ENCODE data around the gene RPL22. TPM values are rescaled to one million over a fixed set of nuclear protein-coding genes. Genes with fewer than 3 reads are reported as not detected.
A peak's percentile ranks its signal among the peaks of the same experiment; 100 is the strongest.

Gene RPL22
- total and polyA plus RNA-seq, 2 of the 13 experiments (the other 11 are each of a cell fraction or from before 2014, with no cell fraction given) = 214 to 545 TPM

DNA sequence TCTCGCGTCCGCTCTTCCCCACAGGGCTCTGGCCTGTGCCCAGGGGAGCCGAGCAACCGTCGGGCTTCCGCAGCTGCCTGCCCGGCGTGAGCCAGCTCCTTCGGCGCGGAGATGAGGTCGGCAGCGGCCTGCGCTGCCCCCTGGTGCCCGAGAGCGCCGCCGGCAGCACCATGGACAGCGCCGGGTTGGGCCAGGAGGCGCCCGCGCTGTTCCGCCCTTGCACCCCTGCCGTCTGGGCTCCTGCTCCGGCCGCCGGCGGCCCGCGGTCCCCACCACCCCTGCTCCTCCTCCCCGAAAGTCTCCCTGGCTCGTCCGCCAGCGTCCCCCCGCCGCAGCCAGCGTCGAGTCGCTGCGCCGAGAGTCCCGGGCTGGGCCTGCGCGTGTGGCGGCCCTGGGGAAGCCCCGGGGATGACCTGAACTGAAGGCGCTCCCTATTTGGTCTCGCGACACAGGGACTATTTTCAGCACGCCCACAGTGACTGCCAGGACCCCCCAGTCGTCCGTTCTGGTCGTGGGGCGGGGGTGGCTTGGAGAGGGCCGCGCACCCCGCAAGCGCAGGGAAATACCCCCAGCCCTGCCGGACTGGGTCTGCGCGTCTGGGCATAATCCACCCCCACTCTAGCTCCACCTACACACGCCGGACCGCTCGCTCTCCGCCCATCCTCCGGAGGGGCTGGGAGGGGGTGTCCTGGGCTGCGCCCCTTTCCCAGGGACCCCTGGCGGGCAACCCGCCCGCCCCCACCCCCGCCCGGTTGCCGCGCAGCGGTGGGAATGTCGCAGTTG, 45.9 kb upstream of the RPL22 start (continued):
- TF ChIP-seq NCOA1 (CRISPR knock-in tag; IDR thresholded peaks at IDR 0.05) = peak; percentile 95
- TF ChIP-seq CBX2 (IDR thresholded peaks at IDR 0.05; ENCODE audit: low read depth, low read length) = no peak
- TF ChIP-seq CBX2 (CRISPR knock-in tag; IDR thresholded peaks at IDR 0.05; ENCODE audit: low read depth) = peak; percentile 67; the same call in 1 of the 2 replicates
- no peak for TF ChIP-seq ZEB1 (IDR thresholded peaks at IDR 0.05; ENCODE audit: insufficient replicate concordance, low read depth)
- TF ChIP-seq MAFF (IDR thresholded peaks at IDR 0.05; ENCODE audit: low read depth, low read length) = no peak
- TF ChIP-seq ZNF136 (CRISPR knock-in tag; IDR thresholded peaks at IDR 0.05; ENCODE audit: low read depth) = peak; percentile 83; the same call in 1 of the 2 replicates
- TF ChIP-seq RAD51 (IDR thresholded peaks at IDR 0.05; ENCODE audit: borderline replicate concordance) = no peak
- TF ChIP-seq, protein P1, sequence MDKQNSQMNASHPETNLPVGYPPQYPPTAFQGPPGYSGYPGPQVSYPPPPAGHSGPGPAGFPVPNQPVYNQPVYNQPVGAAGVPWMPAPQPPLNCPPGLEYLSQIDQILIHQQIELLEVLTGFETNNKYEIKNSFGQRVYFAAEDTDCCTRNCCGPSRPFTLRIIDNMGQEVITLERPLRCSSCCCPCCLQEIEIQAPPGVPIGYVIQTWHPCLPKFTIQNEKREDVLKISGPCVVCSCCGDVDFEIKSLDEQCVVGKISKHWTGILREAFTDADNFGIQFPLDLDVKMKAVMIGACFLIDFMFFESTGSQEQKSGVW (CRISPR knock-in tag; IDR thresholded peaks at IDR 0.05; ENCODE audit: borderline replicate concordance) = peak; percentile 97
- TF ChIP-seq, protein P2, sequence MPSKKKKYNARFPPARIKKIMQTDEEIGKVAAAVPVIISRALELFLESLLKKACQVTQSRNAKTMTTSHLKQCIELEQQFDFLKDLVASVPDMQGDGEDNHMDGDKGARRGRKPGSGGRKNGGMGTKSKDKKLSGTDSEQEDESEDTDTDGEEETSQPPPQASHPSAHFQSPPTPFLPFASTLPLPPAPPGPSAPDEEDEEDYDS (CRISPR knock-in tag; IDR thresholded peaks at IDR 0.05) = peak; percentile 69
- TF ChIP-seq ZNF572 (CRISPR knock-in tag; IDR thresholded peaks at IDR 0.05) = no peak
- TF ChIP-seq SMAD9 (CRISPR knock-in tag; IDR thresholded peaks at IDR 0.05) = peak; percentile 98
- TF ChIP-seq ZNF543 (CRISPR knock-in tag; IDR thresholded peaks at IDR 0.05) = peak; percentile 98
- TF ChIP-seq ZHX1 (CRISPR knock-in tag; IDR thresholded peaks at IDR 0.05; ENCODE audit: low read depth) = peak; percentile 89
- peak; percentile 97 for TF ChIP-seq ZBTB20 (CRISPR knock-in tag; IDR thresholded peaks at IDR 0.05; ENCODE audit: borderline replicate concordance, low read depth)
- TF ChIP-seq ARNT (IDR thresholded peaks at IDR 0.05) = no peak
- TF ChIP-seq ZNF761 (CRISPR knock-in tag; conservative IDR thresholded peaks at IDR 0.05) = peak; percentile 98
- no peak; the same call in 1 of the 2 replicates for TF ChIP-seq NFATC3 (CRISPR knock-in tag; IDR thresholded peaks at IDR 0.05)
- no peak for TF ChIP-seq SNRNP70 (IDR thresholded peaks at IDR 0.05; ENCODE audit: low read depth, low read length)
- TF ChIP-seq ZFAT (CRISPR knock-in tag; conservative IDR thresholded peaks at IDR 0.05) = peak; percentile 94
- no peak for TF ChIP-seq HNRNPH1 (optimal IDR thresholded peaks at IDR 0.05; ENCODE audit: low read depth, low read length)
- TF ChIP-seq, protein P3, sequence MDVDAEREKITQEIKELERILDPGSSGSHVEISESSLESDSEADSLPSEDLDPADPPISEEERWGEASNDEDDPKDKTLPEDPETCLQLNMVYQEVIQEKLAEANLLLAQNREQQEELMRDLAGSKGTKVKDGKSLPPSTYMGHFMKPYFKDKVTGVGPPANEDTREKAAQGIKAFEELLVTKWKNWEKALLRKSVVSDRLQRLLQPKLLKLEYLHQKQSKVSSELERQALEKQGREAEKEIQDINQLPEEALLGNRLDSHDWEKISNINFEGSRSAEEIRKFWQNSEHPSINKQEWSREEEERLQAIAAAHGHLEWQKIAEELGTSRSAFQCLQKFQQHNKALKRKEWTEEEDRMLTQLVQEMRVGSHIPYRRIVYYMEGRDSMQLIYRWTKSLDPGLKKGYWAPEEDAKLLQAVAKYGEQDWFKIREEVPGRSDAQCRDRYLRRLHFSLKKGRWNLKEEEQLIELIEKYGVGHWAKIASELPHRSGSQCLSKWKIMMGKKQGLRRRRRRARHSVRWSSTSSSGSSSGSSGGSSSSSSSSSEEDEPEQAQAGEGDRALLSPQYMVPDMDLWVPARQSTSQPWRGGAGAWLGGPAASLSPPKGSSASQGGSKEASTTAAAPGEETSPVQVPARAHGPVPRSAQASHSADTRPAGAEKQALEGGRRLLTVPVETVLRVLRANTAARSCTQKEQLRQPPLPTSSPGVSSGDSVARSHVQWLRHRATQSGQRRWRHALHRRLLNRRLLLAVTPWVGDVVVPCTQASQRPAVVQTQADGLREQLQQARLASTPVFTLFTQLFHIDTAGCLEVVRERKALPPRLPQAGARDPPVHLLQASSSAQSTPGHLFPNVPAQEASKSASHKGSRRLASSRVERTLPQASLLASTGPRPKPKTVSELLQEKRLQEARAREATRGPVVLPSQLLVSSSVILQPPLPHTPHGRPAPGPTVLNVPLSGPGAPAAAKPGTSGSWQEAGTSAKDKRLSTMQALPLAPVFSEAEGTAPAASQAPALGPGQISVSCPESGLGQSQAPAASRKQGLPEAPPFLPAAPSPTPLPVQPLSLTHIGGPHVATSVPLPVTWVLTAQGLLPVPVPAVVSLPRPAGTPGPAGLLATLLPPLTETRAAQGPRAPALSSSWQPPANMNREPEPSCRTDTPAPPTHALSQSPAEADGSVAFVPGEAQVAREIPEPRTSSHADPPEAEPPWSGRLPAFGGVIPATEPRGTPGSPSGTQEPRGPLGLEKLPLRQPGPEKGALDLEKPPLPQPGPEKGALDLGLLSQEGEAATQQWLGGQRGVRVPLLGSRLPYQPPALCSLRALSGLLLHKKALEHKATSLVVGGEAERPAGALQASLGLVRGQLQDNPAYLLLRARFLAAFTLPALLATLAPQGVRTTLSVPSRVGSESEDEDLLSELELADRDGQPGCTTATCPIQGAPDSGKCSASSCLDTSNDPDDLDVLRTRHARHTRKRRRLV (CRISPR knock-in tag; IDR thresholded peaks at IDR 0.05) = peak; percentile 72; the same call in 1 of the 2 replicates
- TF ChIP-seq U2AF2 (IDR thresholded peaks at IDR 0.05; ENCODE audit: low read depth, low read length) = no peak
